HepG2 (cell line): ENCODE data around the gene VASH2. TPM values are rescaled to one million over a fixed set of nuclear protein-coding genes. Genes with fewer than 3 reads are reported as not detected.

Source experiments
- ATAC-seq: fragments of 200-7000 bp; cut with Tn5 transposase; 3 replicates; pipeline ENCODE4 v1.9.1; 2020; ENCODE audit warnings: mild to moderate bottlenecking, moderate library complexity
- BruUV-seq: library from RNA; stranded (reverse); fragments of 400-500 nt; replicated peaks from 2 replicates; lab custom pipeline; 2021; lab: Mats Ljungman, UMichigan
- CTCF ChIA-PET: fragments of 300-600 bp; formaldehyde crosslinking; extraction: SDS; loops from one replicate; lab custom pipeline; 2021; ENCODE audit warnings: low total read pairs, inconsistent platforms, low intra/inter-chr PET ratio; lab: Yijun Ruan, JAX
- POLR2A ChIA-PET: fragments of 350-600 bp; sonication (Branson Sonifier 250); formaldehyde crosslinking; loops from one replicate; lab custom pipeline; 2020; ENCODE audit warnings: antibody characterized with exemption, inconsistent platforms; lab: Yijun Ruan, JAX
- DNase-seq: peaks from one replicate; pipeline ENCODE4 v3.0.0-alpha.2; 2015; ENCODE audit warnings: low spot score
- FAIRE-seq: peaks from 3 replicates; lab custom pipeline; 2011; peaks lifted over from hg19 to GRCh38; lab: Jason Lieb, UNC
- H2AFZ ChIP-seq: one replicate; pipeline ENCODE4 v1.6.1; 2011; ENCODE audit warnings: low read length, inconsistent platforms
- H3K27ac ChIP-seq: fragments of 300-600 bp; 3 replicates; pipeline ENCODE4 v1.8.0; 2011; ENCODE audit warnings: mixed run types, mild to moderate bottlenecking, mixed read lengths, low read length, inconsistent platforms; ENCODE audit not compliant: insufficient read depth; ENCODE audit errors: extremely low read length
- H3K27me3 ChIP-seq, 2 experiments: fragments of 200-600 bp in 1 of 2; 2 replicates in 1 of 2; 3 replicates in 1 of 2; pipeline versions ENCODE4 v1.6.0 to v1.8.0; 2011; ENCODE audit warnings: low read length in 2 of 2, mild to moderate bottlenecking in 2 of 2, moderate library complexity in 2 of 2, inconsistent platforms in 1 of 2; ENCODE audit not compliant: insufficient read depth in 2 of 2, control insufficient read depth in 1 of 2
- H3K36me3 ChIP-seq, 2 experiments: fragments of 200-600 bp in 1 of 2; replicated peaks in 1 of 2; 2 replicates in 1 of 2; 3 replicates in 1 of 2; pipeline versions ENCODE4 v1.5.1 to v1.8.0; 2011; ENCODE audit warnings: low read length in 2 of 2, inconsistent platforms in 1 of 2; ENCODE audit not compliant: insufficient read depth in 2 of 2, control insufficient read depth in 1 of 2
- H3K4me1 ChIP-seq: 2 replicates; pipeline ENCODE4 v1.5.1; 2012; ENCODE audit warnings: low read length, inconsistent platforms; ENCODE audit not compliant: insufficient read depth
- H3K4me2 ChIP-seq: 2 replicates; pipeline ENCODE4 v1.6.0; 2011; ENCODE audit warnings: low read depth, low read length, inconsistent platforms
- H3K4me3 ChIP-seq, 3 experiments: fragments of 200-600 bp in 1 of 3; sonication (generic), shearing (Covaris generic) in 1 of 3; replicated peaks in 1 of 3; 2 replicates each; pipeline ENCODE4 v1.5.1; 2011 to 2016; ENCODE audit warnings: low read length in 3 of 3, inconsistent platforms in 2 of 3, low read depth in 2 of 3, mild to moderate bottlenecking in 2 of 3, control low read depth in 1 of 3, mixed read lengths in 1 of 3; ENCODE audit not compliant: insufficient read depth in 1 of 3
- H3K79me2 ChIP-seq: one replicate; pipeline ENCODE4 v1.6.1; 2011; ENCODE audit warnings: low read length, inconsistent platforms; ENCODE audit not compliant: insufficient read depth
- H3K9ac ChIP-seq: 2 replicates; pipeline ENCODE4 v1.6.0; 2011; ENCODE audit warnings: mild to moderate bottlenecking, low read depth, low read length, inconsistent platforms; ENCODE audit not compliant: insufficient read depth
- H3K9me3 ChIP-seq: 2 replicates; pipeline ENCODE4 v1.5.1; 2012; ENCODE audit warnings: mild to moderate bottlenecking, low read length
- H4K20me1 ChIP-seq: 2 replicates; pipeline ENCODE4 v1.6.0; 2011; ENCODE audit warnings: inconsistent platforms, mild to moderate bottlenecking, low read length, moderate library complexity; ENCODE audit not compliant: insufficient read depth
- ASH2L ChIP-seq: fragments of 300-600, 200-600 bp; sonication (generic); IDR thresholded peaks from 2 replicates; pipeline ENCODE4 v1.7.0; 2017; ENCODE audit warnings: low read depth, mild to moderate bottlenecking, moderate library complexity, mixed read lengths, low read length; ENCODE audit not compliant: insufficient read length
- BRF2 ChIP-seq: sonication (generic); formaldehyde crosslinking; IDR thresholded peaks from 2 replicates; pipeline ENCODE4 v1.8.1; 2022; ENCODE audit warnings: mild to moderate bottlenecking, missing genetic modification reagents
- GTF2F1 ChIP-seq: fragments of 150-350 bp; IDR thresholded peaks from 2 replicates; pipeline ENCODE4 v1.6.1; 2014; ENCODE audit warnings: low read length
- HHEX ChIP-seq: IDR thresholded peaks from 2 replicates; pipeline ENCODE4 v1.6.1; 2016; ENCODE audit warnings: control low read depth
- HNF4A ChIP-seq: sonication (generic); formaldehyde crosslinking; IDR thresholded peaks from 2 replicates; pipeline ENCODE4 v1.4.0; 2020; ENCODE audit warnings: missing genetic modification reagents
- KLF9 ChIP-seq: IDR thresholded peaks from 2 replicates; pipeline ENCODE4 v1.6.1; 2016; ENCODE audit warnings: low read depth
- MATR3 ChIP-seq: sonication (generic); formaldehyde crosslinking; IDR thresholded peaks from 2 replicates; pipeline ENCODE4 v1.4.0; 2020; ENCODE audit warnings: missing genetic modification reagents
- NFYC ChIP-seq: IDR thresholded peaks from 2 replicates; pipeline ENCODE4 v1.6.1; 2016; ENCODE audit warnings: missing genetic modification reagents, missing compliant biosample characterization
- RBFOX2 ChIP-seq: fragments of 200-400 bp; formaldehyde crosslinking; IDR thresholded peaks from 2 replicates; pipeline ENCODE4 v1.6.1; 2017; ENCODE audit warnings: low read depth, mild to moderate bottlenecking, low read length
- RELA ChIP-seq: sonication (generic); formaldehyde crosslinking; IDR thresholded peaks from 2 replicates; pipeline ENCODE4 v1.4.0; 2020; ENCODE audit warnings: missing genetic modification reagents
- XBP1 ChIP-seq: sonication (generic); formaldehyde crosslinking; IDR thresholded peaks from 2 replicates; pipeline ENCODE4 v1.5.0; 2020; ENCODE audit warnings: missing genetic modification reagents
- ZNF598 ChIP-seq: sonication (generic); formaldehyde crosslinking; IDR thresholded peaks from 2 replicates; pipeline ENCODE4 v1.5.1; 2020; ENCODE audit warnings: mild to moderate bottlenecking, missing genetic modification reagents, borderline replicate concordance
- WGBS: methylation state at CpG from one replicate; pipeline ENCODE4 v1.1.6; 2017; ENCODE audit warnings: low lambda C conversion rate; 5-methylcytosine and 5-hydroxymethylcytosine counted together
- in situ Hi-C: cut with HindIII; loops from 2 replicates; pipeline ENCODE4 v1.10.0; 2017; ENCODE audit warnings: low pct_unique_long_range_greater_than_20kb; ENCODE audit not compliant: extremely low pct_ligation_motif_present
- intact Hi-C: fragments of 100-400 bp; cut with micrococcal nuclease; formaldehyde crosslinking; loops from one replicate; pipeline ENCODE4 v1.10.0; 2022; ENCODE audit not compliant: unreplicated experiment
- polyA plus RNA-seq, 8 experiments: library from polyadenylated mRNA; depleted of rRNA in 3 of 8; stranded (reverse) in 7 of 8; unstranded in 1 of 8; fragments of >200 nt; fragmentation: Illumina TruSeq in 4 of 8; extraction: Trizol in 4 of 8; gene quantifications; 2 replicates each; pipeline versions ENCODE4 v1.2.1 to v1.2.3, GENCODE V29; 2011 to 2016; ENCODE audit warnings: low read depth in 4 of 8, missing spikeins in 1 of 8, mixed read lengths in 1 of 8; ENCODE audit not compliant: insufficient read depth in 1 of 8
- total RNA-seq, 5 experiments: library from RNA; depleted of rRNA; stranded (reverse); fragments of >200 nt; fragmentation: Illumina TruSeq; extraction: Trizol; gene quantifications; 2 replicates each; pipeline ENCODE4 v1.2.3, GENCODE V29; 2016; ENCODE audit warnings: low read depth in 1 of 5
- TF ChIP-seq, protein P1 (sequence below): sonication (generic); formaldehyde crosslinking; conservative IDR thresholded peaks from 2 replicates; pipeline ENCODE4 v1.4.0; 2020; ENCODE audit warnings: missing genetic modification reagents
- TF ChIP-seq, protein P2 (sequence below): IDR thresholded peaks from 2 replicates; pipeline ENCODE4 v1.6.1; 2016; ENCODE audit warnings: missing genetic modification reagents, missing compliant biosample characterization

The VASH2 gene
- total and polyA plus RNA-seq, 2 of the 13 experiments (the other 11 are each of a cell fraction or from before 2014, with no cell fraction given): 0.44 to 1.00 TPM

DNA sequence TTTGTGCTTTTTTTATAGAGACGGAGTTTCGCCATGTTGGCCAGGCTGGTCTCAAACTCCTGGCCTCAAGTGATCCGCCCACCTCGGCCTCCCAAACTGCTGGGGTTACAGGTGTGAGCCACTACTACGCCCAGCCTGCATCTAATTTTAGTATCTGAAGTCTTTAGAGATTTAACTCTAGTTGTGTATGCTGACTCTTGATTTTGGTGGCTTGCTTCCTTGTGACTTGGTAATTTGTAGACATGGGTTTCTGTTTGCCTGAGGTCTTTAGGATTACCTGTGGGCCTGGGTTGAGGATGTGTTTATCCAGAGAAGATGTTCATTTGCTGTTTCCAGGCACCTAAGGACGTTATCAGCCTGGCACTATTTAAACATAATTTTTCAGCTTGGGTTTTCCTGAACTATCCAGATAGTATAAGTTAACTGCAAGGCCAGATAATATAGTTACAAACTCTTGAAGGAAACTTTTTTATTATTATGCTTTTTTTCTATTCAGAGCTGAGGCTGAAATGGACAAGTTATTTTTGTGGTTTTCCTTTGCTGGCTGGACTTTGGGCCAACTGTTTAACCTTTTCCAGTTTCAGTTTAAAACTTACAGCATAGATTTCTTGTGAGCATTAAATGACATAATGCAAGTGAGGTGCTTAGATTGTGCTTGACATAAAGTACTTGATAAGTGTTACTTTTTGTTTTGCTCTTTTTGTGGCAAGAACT, 7.5 kb upstream of the VASH2 start:
- Histone ChIP-seq H3K27me3 (no peaks in the 10 kb centered on the region), H3K9ac (no peak overlapping the region), H3K4me2 (peak overlapping the region; percentile 10; the same call in 1 of the 2 replicates), H3K4me1 (peaks cover 16% of the 10 kb centered on the region), H3K79me2 (no peaks in the 10 kb centered on the region), H3K36me3 (no peaks in the 10 kb centered on the region), H3K4me3 (no peak overlapping the region), H3K27ac (no peak overlapping the region), H3K9me3 (no peaks in the 10 kb centered on the region), H4K20me1 (no peaks in the 10 kb centered on the region), H2AFZ (no peak overlapping the region)
- intact Hi-C loops: no loop called here
- ATAC-seq: no peak
- in situ Hi-C loops: no loop called here
- 76% methylated on average over 6 of the region's 6 CpGs for WGBS
- POLR2A ChIA-PET: interaction anchor here (0.6 kb wide), 1 partner anchor 12 kb away, joined by 4 read pairs; no protein-coding TSS in a partner anchor
- TF ChIP-seq HNF4A (CRISPR knock-in tag) (no peak), HHEX (CRISPR knock-in tag) (no peak), BRF2 (CRISPR knock-in tag) (no peak), MATR3 (CRISPR knock-in tag) (no peak), KLF9 (no peak), ZNF598 (CRISPR knock-in tag) (no peak), XBP1 (CRISPR knock-in tag) (no peak), NFYC (CRISPR knock-in tag) (no peak), RBFOX2 (no peak), RELA (no peak), ASH2L (no peak), GTF2F1 (no peak)
- TF ChIP-seq, protein P1, sequence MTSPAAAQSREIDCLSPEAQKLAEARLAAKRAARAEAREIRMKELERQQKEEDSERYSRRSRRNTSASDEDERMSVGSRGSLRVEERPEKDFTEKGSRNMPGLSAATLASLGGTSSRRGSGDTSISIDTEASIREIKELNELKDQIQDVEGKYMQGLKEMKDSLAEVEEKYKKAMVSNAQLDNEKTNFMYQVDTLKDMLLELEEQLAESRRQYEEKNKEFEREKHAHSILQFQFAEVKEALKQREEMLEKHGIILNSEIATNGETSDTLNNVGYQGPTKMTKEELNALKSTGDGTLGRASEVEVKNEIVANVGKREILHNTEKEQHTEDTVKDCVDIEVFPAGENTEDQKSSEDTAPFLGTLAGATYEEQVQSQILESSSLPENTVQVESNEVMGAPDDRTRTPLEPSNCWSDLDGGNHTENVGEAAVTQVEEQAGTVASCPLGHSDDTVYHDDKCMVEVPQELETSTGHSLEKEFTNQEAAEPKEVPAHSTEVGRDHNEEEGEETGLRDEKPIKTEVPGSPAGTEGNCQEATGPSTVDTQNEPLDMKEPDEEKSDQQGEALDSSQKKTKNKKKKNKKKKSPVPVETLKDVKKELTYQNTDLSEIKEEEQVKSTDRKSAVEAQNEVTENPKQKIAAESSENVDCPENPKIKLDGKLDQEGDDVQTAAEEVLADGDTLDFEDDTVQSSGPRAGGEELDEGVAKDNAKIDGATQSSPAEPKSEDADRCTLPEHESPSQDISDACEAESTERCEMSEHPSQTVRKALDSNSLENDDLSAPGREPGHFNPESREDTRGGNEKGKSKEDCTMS (CRISPR knock-in tag): no peak
- TF ChIP-seq, protein P2, sequence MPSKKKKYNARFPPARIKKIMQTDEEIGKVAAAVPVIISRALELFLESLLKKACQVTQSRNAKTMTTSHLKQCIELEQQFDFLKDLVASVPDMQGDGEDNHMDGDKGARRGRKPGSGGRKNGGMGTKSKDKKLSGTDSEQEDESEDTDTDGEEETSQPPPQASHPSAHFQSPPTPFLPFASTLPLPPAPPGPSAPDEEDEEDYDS (CRISPR knock-in tag): no peak
- no TSS peak for BruUV-seq
- DNase-seq: no peak
- CTCF ChIA-PET: no interaction called here
- no peak for FAIRE-seq
